ENCODE data around the gene TMEM256.

The TMEM256 gene

GRCh38 chr17:7437950-7438614 is 34.2 kb upstream of the TMEM256 start:
- TF ChIP-seq POLR2A (IDR thresholded peaks at IDR 0.05; ENCODE audit: low read length) (no peak), GATA1 (IDR thresholded peaks at IDR 0.05; ENCODE audit: low read depth, low read length) (no peak)
- peak; percentile 22 to 28 for DNase-seq

GRCh38 chr17:7437369-7437863 is 33.5 kb upstream of the TMEM256 start:
- DNase-seq = no peak
- TF ChIP-seq POLR2A (IDR thresholded peaks at IDR 0.05; ENCODE audit: low read length) = no peak

GRCh38 chr17:7436556-7437368 is 32.9 kb upstream of the TMEM256 start:
- no peak for TF ChIP-seq GATA1 (IDR thresholded peaks at IDR 0.05; ENCODE audit: low read depth, low read length)
- no peak for TF ChIP-seq POLR2A (IDR thresholded peaks at IDR 0.05; ENCODE audit: low read length)
- DNase-seq = peak; percentile 85 to 90

GRCh38 chr17:7435676-7436555 is 32.0 kb upstream of the TMEM256 start:
- DNase-seq = peak; percentile 58 to 62
- TF ChIP-seq POLR2A (IDR thresholded peaks at IDR 0.05; ENCODE audit: low read length) (peak; percentile 35), GATA1 (IDR thresholded peaks at IDR 0.05; ENCODE audit: low read depth, low read length) (no peak)

GRCh38 chr17:7432296-7432695 is 28.4 kb upstream of the TMEM256 start:
- TF ChIP-seq POLR2A (IDR thresholded peaks at IDR 0.05; ENCODE audit: low read length) = no peak
- no peak for TF ChIP-seq GATA1 (IDR thresholded peaks at IDR 0.05; ENCODE audit: low read depth, low read length)
- DNase-seq = no peak

- DNase-seq = no peak
- TF ChIP-seq GATA1 (IDR thresholded peaks at IDR 0.05; ENCODE audit: low read depth, low read length) (no peak), POLR2A (IDR thresholded peaks at IDR 0.05; ENCODE audit: low read length) (no peak)
These were observed 27.3 kb upstream of the TMEM256 start for GRCh38 chr17:7431231-7431630.

GRCh38 chr17:7429722-7430121 is 25.8 kb upstream of the TMEM256 start:
- DNase-seq = no peak
- TF ChIP-seq GATA1 (IDR thresholded peaks at IDR 0.05; ENCODE audit: low read depth, low read length) (no peak), POLR2A (IDR thresholded peaks at IDR 0.05; ENCODE audit: low read length) (no peak)

GRCh38 chr17:7428557-7428956 is 24.7 kb upstream of the TMEM256 start, which contains the start of gene SPEM3:
Gene SPEM3, plus strand, starts transcription at chr17:7428857. Its CDS starts 46 bp downstream, at chr17:7428903.
- no peak for TF ChIP-seq POLR2A (IDR thresholded peaks at IDR 0.05; ENCODE audit: low read length)
- TF ChIP-seq GATA1 (IDR thresholded peaks at IDR 0.05; ENCODE audit: low read depth, low read length) = no peak
- no peak for DNase-seq

- no peak for DNase-seq
- TF ChIP-seq GATA1 (IDR thresholded peaks at IDR 0.05; ENCODE audit: low read depth, low read length) (no peak), POLR2A (IDR thresholded peaks at IDR 0.05; ENCODE audit: low read length) (no peak)
These were observed 23.7 kb upstream of the TMEM256 start for GRCh38 chr17:7427549-7427948.

- no peak for DNase-seq
- TF ChIP-seq GATA1 (IDR thresholded peaks at IDR 0.05; ENCODE audit: low read depth, low read length) = no peak
- TF ChIP-seq POLR2A (IDR thresholded peaks at IDR 0.05; ENCODE audit: low read length) = no peak
These were observed 23.1 kb upstream of the TMEM256 start for GRCh38 chr17:7426896-7427489.

GRCh38 chr17:7426203-7426863 is 22.4 kb upstream of the TMEM256 start:
- no peak for DNase-seq
- no peak for TF ChIP-seq POLR2A (IDR thresholded peaks at IDR 0.05; ENCODE audit: low read length)
- TF ChIP-seq GATA1 (IDR thresholded peaks at IDR 0.05; ENCODE audit: low read depth, low read length) = no peak

GRCh38 chr17:7425756-7426155 is 21.9 kb upstream of the TMEM256 start:
- no peak for DNase-seq
- TF ChIP-seq POLR2A (IDR thresholded peaks at IDR 0.05; ENCODE audit: low read length) = no peak
- TF ChIP-seq GATA1 (IDR thresholded peaks at IDR 0.05; ENCODE audit: low read depth, low read length) = no peak

- TF ChIP-seq POLR2A (IDR thresholded peaks at IDR 0.05; ENCODE audit: low read length) (no peak), GATA1 (IDR thresholded peaks at IDR 0.05; ENCODE audit: low read depth, low read length) (no peak)
- DNase-seq = no peak
These were observed 21.4 kb upstream of the TMEM256 start, which contains the start of gene SPEM2 for GRCh38 chr17:7425316-7425715. Gene SPEM2, plus strand, starts transcription at chr17:7425616. Its CDS starts 73 bp downstream, at chr17:7425689.
